Measurements from ENCODE around the gene RPS21. TPM values are rescaled to one million over a fixed set of nuclear protein-coding genes. Genes with fewer than 3 reads are reported as not detected.
A peak's percentile ranks its signal among the peaks of the same experiment; 100 is the strongest.

The RPS21 gene
- total and polyA plus RNA-seq, 11 donors = 434 to 3,051 (median 712) TPM

GRCh38 chr20:62430311-62430853, 43.5 kb downstream of the RPS21 start:
- ATAC-seq (no peak), DNase-seq (no peak)
- intact Hi-C loops (cut with DNase I) = no loop called here
- peaks cover 0 to 8% (median 0%) of the 10 kb centered on the region in 9 donors for H3K27me3 ChIP-seq
- 40 to 80% (median 60%) methylated on average over 5 to 10 of the region's 10 CpGs for WGBS, 4 donors
- H3K27ac ChIP-seq = no peak overlapping the region
- TF ChIP-seq CTCF (IDR thresholded peaks at IDR 0.05) (no peak), POLR2A (IDR thresholded peaks at IDR 0.05) (no peak)
- H3K4me3 ChIP-seq = no peak overlapping the region
- H3K9me3 ChIP-seq = no peaks in the 10 kb centered on the region
- peaks cover 0 to 11% (median 4%) of the 10 kb centered on the region in 12 donors for H3K4me1 ChIP-seq
- no peaks in the 10 kb centered on the region for H3K36me3 ChIP-seq

GRCh38 chr20:62430866-62431447, 44.1 kb downstream of the RPS21 start:
- no peak for DNase-seq
- intact Hi-C loops (cut with DNase I) = no loop called here
- H3K36me3 ChIP-seq = no peaks in the 10 kb centered on the region
- 65 to 82% (median 74%) methylated on average over 23 of the region's 23 CpGs for WGBS, 4 donors
- TF ChIP-seq POLR2A (IDR thresholded peaks at IDR 0.05) (no peak), CTCF (IDR thresholded peaks at IDR 0.05) (no peak)
- no peaks in the 10 kb centered on the region for H3K9me3 ChIP-seq
- H3K4me1 ChIP-seq = peaks cover 0 to 11% (median 4%) of the 10 kb centered on the region in 12 donors
- no peak for ATAC-seq
- H3K4me3 ChIP-seq = no peak overlapping the region
- H3K27ac ChIP-seq = no peak overlapping the region
- H3K27me3 ChIP-seq = peaks cover 0 to 11% (median 0%) of the 10 kb centered on the region in 9 donors

GRCh38 chr20:62433658-62434497, 47.0 kb downstream of the RPS21 start:
- DNase-seq = peak in 2 of 5 donors; percentile 43 to 54
- 24 to 40% (median 33%) methylated on average over 32 of the region's 32 CpGs for WGBS, 4 donors

More at GRCh38 chr20:62433658-62434497, 47.0 kb downstream of the RPS21 start:
- H3K27me3 ChIP-seq = peaks cover 0 to 25% (median 0%) of the 10 kb centered on the region in 9 donors
- intact Hi-C loops (cut with DNase I) = no loop called here
- H3K9me3 ChIP-seq = no peaks in the 10 kb centered on the region
- no peak for TF ChIP-seq POLR2A (IDR thresholded peaks at IDR 0.05)
- TF ChIP-seq CTCF (IDR thresholded peaks at IDR 0.05) = no peak
- H3K4me3 ChIP-seq = no peak overlapping the region
- H3K36me3 ChIP-seq = no peaks in the 10 kb centered on the region
- ATAC-seq = peak; percentile 19 to 71 (median 64)
- H3K4me1 ChIP-seq = peaks cover 0 to 11% (median 4%) of the 10 kb centered on the region in 12 donors
- peak overlapping the region in 1 of 12 donors; percentile 32 for H3K27ac ChIP-seq

All from heart left ventricle (tissue), 16 donors.